GM10248 (cell line): ENCODE data around the gene PIK3AP1.
A peak's percentile ranks its signal among the peaks of the same experiment; 100 is the strongest.

ENCODE experiments used
- CTCF ChIA-PET: fragments of 300-600 bp; sonication (Branson Sonifier 250); formaldehyde crosslinking; extraction: SDS; loops from one replicate; lab custom pipeline; 2021; ENCODE audit warnings: antibody characterized with exemption; lab: Yijun Ruan, JAX
- POLR2A ChIA-PET: fragments of 350-650 bp; sonication (Branson Sonifier 250); formaldehyde crosslinking; extraction: SDS; loops from one replicate; lab custom pipeline; 2020; ENCODE audit warnings: antibody characterized with exemption; lab: Yijun Ruan, JAX
- DNase-seq: peaks from one replicate; pipeline ENCODE4 v3.0.0; 2012; ENCODE audit errors: extremely low spot score
- CTCF ChIP-seq: IDR thresholded peaks from 2 replicates; pipeline ENCODE4 v1.5.1; 2012; ENCODE audit warnings: mild to moderate bottlenecking, low read depth; ENCODE audit errors: extremely low read depth, missing control alignments, control extremely low read depth

PIK3AP1 gene

GRCh38 chr10:96656198-96656577 is 64.1 kb downstream of the PIK3AP1 start:
- POLR2A ChIA-PET, result no interaction called here
- no peak for TF ChIP-seq CTCF
- CTCF ChIA-PET, result interaction anchor here (1.0 to 2.2 kb wide), 3 partner anchors 8 to 23 kb away, joined by 3 to 5 read pairs (median 4); no protein-coding TSS in a partner anchor
- DNase-seq, result no peak

GRCh38 chr10:96655461-96656197 is 64.7 kb downstream of the PIK3AP1 start:
- ChIA-PET POLR2A (no interaction called here), CTCF (interaction anchor here (0.6 to 2.2 kb wide), 5 partner anchors 9 to 36 kb away, joined by 3 to 8 read pairs (median 4); no protein-coding TSS in a partner anchor)
- no peak for TF ChIP-seq CTCF
- DNase-seq, result no peak

DNA sequence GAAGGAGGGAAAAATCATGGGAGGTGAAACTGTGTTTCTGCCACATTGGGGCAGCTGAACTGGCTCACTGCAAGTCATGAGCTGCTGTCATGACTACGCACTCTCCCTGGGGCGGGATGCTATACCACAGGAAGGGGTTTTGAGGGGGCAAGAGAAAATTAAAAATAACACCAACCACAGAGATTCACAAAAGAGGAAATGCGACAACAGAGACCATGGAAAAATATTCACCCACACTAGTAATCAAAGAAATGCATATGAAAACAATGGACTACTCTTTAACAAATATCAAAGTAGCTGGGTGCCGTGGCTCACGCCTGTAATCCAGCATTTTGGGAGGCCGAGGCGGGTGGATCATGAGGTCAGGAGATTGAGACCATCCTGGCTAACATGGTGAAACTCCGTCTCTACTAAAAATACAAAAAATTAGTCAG is 68.3 kb downstream of the PIK3AP1 start:
- POLR2A ChIA-PET, result interaction anchor here (0.5 kb wide), 1 partner anchor 152 kb away, joined by 4 read pairs; no protein-coding TSS in a partner anchor
- CTCF ChIA-PET, result interaction anchor here (0.9 to 4.1 kb wide), 7 partner anchors 10 to 177 kb away, joined by 3 to 36 read pairs (median 3); no protein-coding TSS in a partner anchor
- DNase-seq, result peak; percentile 63
- no peak for TF ChIP-seq CTCF

- POLR2A ChIA-PET, result no interaction called here
- CTCF ChIA-PET, result interaction anchor here (0.8 to 4.1 kb wide), 11 partner anchors 9 to 179 kb away, joined by 3 to 36 read pairs (median 3); no protein-coding TSS in a partner anchor
- no peak for DNase-seq
- no peak for TF ChIP-seq CTCF
Measured at GRCh38 chr10:96650958-96651357, 69.4 kb downstream of the PIK3AP1 start.

- no peak for TF ChIP-seq CTCF
- CTCF ChIA-PET, result interaction anchor here (1.5 to 2.8 kb wide), 4 partner anchors 21 to 72 kb away, joined by 5 to 13 read pairs (median 8); partner anchors contain the start of gene PIK3AP1
- no peak for DNase-seq
- POLR2A ChIA-PET, result no interaction called here
Measured at GRCh38 chr10:96648297-96648696, 72.0 kb downstream of the PIK3AP1 start.

DNA sequence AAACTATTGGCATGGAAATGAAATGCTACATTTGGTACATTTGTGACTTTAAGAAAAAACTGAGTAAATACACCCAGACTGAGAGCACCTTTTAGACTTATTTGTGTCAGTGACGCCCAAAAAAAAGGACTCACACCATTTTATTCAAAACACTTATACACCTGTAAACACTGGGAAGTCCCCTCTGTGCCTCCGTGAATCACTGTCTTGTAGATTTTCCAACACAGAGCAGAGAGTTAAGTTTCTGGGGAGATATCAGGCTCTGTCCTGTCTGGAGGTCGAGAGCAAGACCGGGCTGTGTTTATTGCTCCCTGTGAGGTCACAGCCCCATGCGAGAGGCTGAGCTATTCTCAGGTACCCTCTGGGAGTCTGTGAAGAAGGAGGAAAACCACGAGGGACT is 72.8 kb downstream of the PIK3AP1 start:
- CTCF ChIA-PET, result interaction anchor here (1.5 to 2.8 kb wide), 4 partner anchors 22 to 73 kb away, joined by 5 to 13 read pairs (median 8); partner anchors contain the start of gene PIK3AP1
- POLR2A ChIA-PET, result interaction anchor here (0.5 kb wide), 1 partner anchor 10 kb away, joined by 5 read pairs; no protein-coding TSS in a partner anchor
- no peak for TF ChIP-seq CTCF
- DNase-seq, result no peak
